MM.1S (cell line): ENCODE data around the gene TMEM178B.

Source experiments
- CTCF ChIP-seq: fragments of 300-600 bp; sonication (generic); IDR thresholded peaks from 2 replicates; pipeline ENCODE4 v1.5.1; 2016; ENCODE audit warnings: antibody characterized with exemption, low read length, mixed read lengths
- EZH2 ChIP-seq: fragments of 300-600 bp; sonication (generic); optimal IDR thresholded peaks from 2 replicates; pipeline ENCODE3; 2017; ENCODE audit warnings: low read depth, mild to moderate bottlenecking, antibody characterized with exemption, low read length, mixed read lengths

DNA sequence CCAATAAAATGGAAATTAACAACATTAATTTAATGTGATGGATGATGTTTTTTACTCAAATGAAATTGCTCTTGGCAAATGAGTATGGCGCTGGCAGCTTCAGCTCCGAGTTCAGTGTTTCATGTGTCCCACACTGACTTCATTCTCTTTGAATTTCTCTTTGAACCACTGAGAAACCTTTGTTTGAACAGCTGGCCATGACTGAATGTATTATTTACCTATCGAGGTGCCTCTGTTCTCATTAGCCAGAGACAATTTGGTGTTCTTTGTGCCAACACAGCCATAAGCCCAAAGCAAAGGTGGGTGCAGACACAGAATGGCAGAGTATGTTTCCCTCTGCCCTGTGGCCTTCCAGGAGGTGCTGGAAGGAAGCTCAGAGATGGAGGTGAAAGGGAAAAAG, 42.1 kb downstream of the TMEM178B start:
- TF ChIP-seq CTCF: no peak
- no peak for TF ChIP-seq EZH2
